HepG2 (cell line): Measurements from ENCODE around the gene EHD1. TPM values are rescaled to one million over a fixed set of nuclear protein-coding genes. Genes with fewer than 3 reads are reported as not detected.

Experiments used
- AGO1 ChIP-seq: fragments of 200-400 bp; formaldehyde crosslinking; IDR thresholded peaks from 2 replicates; pipeline ENCODE4 v1.6.1; 2017; ENCODE audit warnings: mild to moderate bottlenecking, low read depth, low read length, moderate library complexity; ENCODE audit not compliant: poor library complexity, severe bottlenecking
- DR1 ChIP-seq: sonication (generic); formaldehyde crosslinking; IDR thresholded peaks from 2 replicates; pipeline ENCODE4 v1.8.0; 2021; ENCODE audit warnings: mild to moderate bottlenecking, missing genetic modification reagents, inconsistent platforms
- ESRRA ChIP-seq: sonication (generic); formaldehyde crosslinking; IDR thresholded peaks from 2 replicates; pipeline ENCODE4 v1.5.1; 2020; ENCODE audit warnings: mild to moderate bottlenecking, low read depth, missing genetic modification reagents
- HDAC1 ChIP-seq: sonication (generic); formaldehyde crosslinking; IDR thresholded peaks from 2 replicates; pipeline ENCODE4 v1.5.1; 2020; ENCODE audit warnings: mild to moderate bottlenecking, missing genetic modification reagents
- HDAC6 ChIP-seq: fragments of 200-600 bp; sonication (generic); IDR thresholded peaks from 2 replicates; pipeline ENCODE4 v1.7.0; 2017; ENCODE audit warnings: mild to moderate bottlenecking, antibody characterized with exemption, low read length, low read depth
- KMT2B ChIP-seq: IDR thresholded peaks from 2 replicates; pipeline ENCODE4 v1.6.1; 2016; ENCODE audit warnings: missing genetic modification reagents, missing compliant biosample characterization
- MAFG ChIP-seq: sonication (generic); formaldehyde crosslinking; IDR thresholded peaks from 2 replicates; pipeline ENCODE4 v1.5.1; 2020; ENCODE audit warnings: mild to moderate bottlenecking, missing genetic modification reagents
- NCOR1 ChIP-seq: fragments of 200-600 bp; sonication (generic); IDR thresholded peaks from 2 replicates; pipeline ENCODE4 v1.7.0; 2017; ENCODE audit warnings: antibody characterized with exemption, low read length, borderline replicate concordance
- RELA ChIP-seq: sonication (generic); formaldehyde crosslinking; IDR thresholded peaks from 2 replicates; pipeline ENCODE4 v1.4.0; 2020; ENCODE audit warnings: missing genetic modification reagents
- SYNCRIP ChIP-seq: fragments of 200-400 bp; formaldehyde crosslinking; IDR thresholded peaks from 2 replicates; pipeline ENCODE4 v1.6.1; 2018; ENCODE audit warnings: mild to moderate bottlenecking, low read depth, low read length; ENCODE audit not compliant: insufficient read depth
- WIZ ChIP-seq: sonication (generic); formaldehyde crosslinking; IDR thresholded peaks from 2 replicates; pipeline ENCODE4 v1.5.1; 2020; ENCODE audit warnings: mild to moderate bottlenecking, missing genetic modification reagents
- ZNF33A ChIP-seq: sonication (generic); formaldehyde crosslinking; IDR thresholded peaks from 2 replicates; pipeline ENCODE4 v1.5.1; 2020; ENCODE audit warnings: missing genetic modification reagents, mild to moderate bottlenecking, moderate library complexity, borderline replicate concordance
- ZNF644 ChIP-seq: IDR thresholded peaks from 2 replicates; pipeline ENCODE4 v1.6.1; 2016; ENCODE audit warnings: low read depth
- ZSCAN29 ChIP-seq: sonication (generic); formaldehyde crosslinking; conservative IDR thresholded peaks from 2 replicates; pipeline ENCODE4 v1.4.0; 2020; ENCODE audit warnings: mild to moderate bottlenecking, missing genetic modification reagents
- polyA plus RNA-seq, 8 experiments: library from polyadenylated mRNA; depleted of rRNA in 3 of 8; stranded (reverse) in 7 of 8; unstranded in 1 of 8; fragments of >200 nt; fragmentation: Illumina TruSeq in 4 of 8; extraction: Trizol in 4 of 8; gene quantifications; 2 replicates each; pipeline versions ENCODE4 v1.2.1 to v1.2.3, GENCODE V29; 2011 to 2016; ENCODE audit warnings: low read depth in 4 of 8, missing spikeins in 1 of 8, mixed read lengths in 1 of 8; ENCODE audit not compliant: insufficient read depth in 1 of 8
- total RNA-seq, 5 experiments: library from RNA; depleted of rRNA; stranded (reverse); fragments of >200 nt; fragmentation: Illumina TruSeq; extraction: Trizol; gene quantifications; 2 replicates each; pipeline ENCODE4 v1.2.3, GENCODE V29; 2016; ENCODE audit warnings: low read depth in 1 of 5
- TF ChIP-seq, protein P1 (sequence below): sonication (generic); formaldehyde crosslinking; conservative IDR thresholded peaks from 2 replicates; pipeline ENCODE4 v1.4.0; 2020; ENCODE audit warnings: mild to moderate bottlenecking, missing genetic modification reagents, moderate library complexity
- TF ChIP-seq, protein P2 (sequence below): sonication (generic); formaldehyde crosslinking; IDR thresholded peaks from 2 replicates; pipeline ENCODE4 v1.4.0; 2020; ENCODE audit warnings: mild to moderate bottlenecking, missing genetic modification reagents
- TF ChIP-seq, protein P3 (sequence below): sonication (generic); formaldehyde crosslinking; IDR thresholded peaks from 2 replicates; pipeline ENCODE4 v1.4.0; 2020; ENCODE audit warnings: missing genetic modification reagents
- TF ChIP-seq, protein P4 (sequence below): sonication (generic); formaldehyde crosslinking; IDR thresholded peaks from 2 replicates; pipeline ENCODE4 v1.9.0; 2022; ENCODE audit warnings: missing genetic modification reagents, mild to moderate bottlenecking, borderline replicate concordance
- TF ChIP-seq, protein P5 (sequence below): sonication (generic); formaldehyde crosslinking; IDR thresholded peaks from 2 replicates; pipeline ENCODE4 v1.4.0; 2020; ENCODE audit warnings: missing genetic modification reagents
- TF ChIP-seq, protein P6 (sequence below): sonication (generic); formaldehyde crosslinking; IDR thresholded peaks from 2 replicates; pipeline ENCODE4 v1.4.0; 2020; ENCODE audit warnings: mild to moderate bottlenecking, missing genetic modification reagents

Gene EHD1
- total and polyA plus RNA-seq, 2 of the 13 experiments (the other 11 are each of a cell fraction or from before 2014, with no cell fraction given): 23.6 to 26.6 TPM

DNA sequence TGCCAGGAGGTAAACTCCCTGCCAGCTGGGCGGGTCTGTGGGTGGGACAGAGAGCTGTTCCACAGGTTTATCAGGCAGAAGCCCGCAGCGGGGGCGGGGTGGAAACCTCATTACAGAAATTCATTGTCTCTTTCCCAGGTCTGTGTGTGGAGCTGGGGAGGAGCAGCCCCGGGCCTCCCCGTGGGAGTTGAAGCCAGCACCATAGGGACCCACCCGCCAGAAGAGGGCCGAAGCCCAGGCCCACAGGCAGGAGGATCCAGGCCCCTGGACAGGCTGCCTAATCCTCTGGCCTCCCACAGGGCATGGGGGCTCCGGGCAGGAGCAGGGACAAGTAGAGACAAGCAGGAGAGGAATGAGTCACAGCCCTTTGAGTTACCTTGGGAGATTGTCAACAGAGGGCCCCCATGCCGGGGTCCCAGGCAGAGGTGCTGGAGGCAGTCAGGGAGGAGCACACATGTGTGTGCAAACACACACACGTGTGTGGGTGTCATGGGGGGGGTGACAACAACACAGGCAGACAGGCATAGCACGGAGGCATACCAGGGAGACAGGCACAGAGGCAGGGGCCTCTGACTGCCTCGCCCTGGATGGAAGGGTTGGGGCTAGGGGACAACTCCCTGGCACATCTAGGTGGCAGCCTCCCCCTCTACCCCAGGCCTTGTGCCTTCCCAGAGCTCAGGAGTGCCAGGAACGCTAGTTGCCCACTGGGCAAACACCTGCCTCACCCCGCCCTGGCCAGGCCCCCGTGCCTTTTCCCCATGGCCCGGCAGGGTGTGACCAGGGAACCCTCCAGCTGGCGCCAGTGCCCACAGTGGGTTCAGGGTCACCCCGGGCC, 35.4 kb downstream of the EHD1 start (continued):
- TF ChIP-seq DR1 (CRISPR knock-in tag): no peak
- no peak for TF ChIP-seq HDAC1 (CRISPR knock-in tag)
- TF ChIP-seq, protein P1, sequence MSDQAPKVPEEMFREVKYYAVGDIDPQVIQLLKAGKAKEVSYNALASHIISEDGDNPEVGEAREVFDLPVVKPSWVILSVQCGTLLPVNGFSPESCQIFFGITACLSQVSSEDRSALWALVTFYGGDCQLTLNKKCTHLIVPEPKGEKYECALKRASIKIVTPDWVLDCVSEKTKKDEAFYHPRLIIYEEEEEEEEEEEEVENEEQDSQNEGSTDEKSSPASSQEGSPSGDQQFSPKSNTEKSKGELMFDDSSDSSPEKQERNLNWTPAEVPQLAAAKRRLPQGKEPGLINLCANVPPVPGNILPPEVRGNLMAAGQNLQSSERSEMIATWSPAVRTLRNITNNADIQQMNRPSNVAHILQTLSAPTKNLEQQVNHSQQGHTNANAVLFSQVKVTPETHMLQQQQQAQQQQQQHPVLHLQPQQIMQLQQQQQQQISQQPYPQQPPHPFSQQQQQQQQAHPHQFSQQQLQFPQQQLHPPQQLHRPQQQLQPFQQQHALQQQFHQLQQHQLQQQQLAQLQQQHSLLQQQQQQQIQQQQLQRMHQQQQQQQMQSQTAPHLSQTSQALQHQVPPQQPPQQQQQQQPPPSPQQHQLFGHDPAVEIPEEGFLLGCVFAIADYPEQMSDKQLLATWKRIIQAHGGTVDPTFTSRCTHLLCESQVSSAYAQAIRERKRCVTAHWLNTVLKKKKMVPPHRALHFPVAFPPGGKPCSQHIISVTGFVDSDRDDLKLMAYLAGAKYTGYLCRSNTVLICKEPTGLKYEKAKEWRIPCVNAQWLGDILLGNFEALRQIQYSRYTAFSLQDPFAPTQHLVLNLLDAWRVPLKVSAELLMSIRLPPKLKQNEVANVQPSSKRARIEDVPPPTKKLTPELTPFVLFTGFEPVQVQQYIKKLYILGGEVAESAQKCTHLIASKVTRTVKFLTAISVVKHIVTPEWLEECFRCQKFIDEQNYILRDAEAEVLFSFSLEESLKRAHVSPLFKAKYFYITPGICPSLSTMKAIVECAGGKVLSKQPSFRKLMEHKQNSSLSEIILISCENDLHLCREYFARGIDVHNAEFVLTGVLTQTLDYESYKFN (CRISPR knock-in tag): peak; percentile 81
- TF ChIP-seq, protein P2, sequence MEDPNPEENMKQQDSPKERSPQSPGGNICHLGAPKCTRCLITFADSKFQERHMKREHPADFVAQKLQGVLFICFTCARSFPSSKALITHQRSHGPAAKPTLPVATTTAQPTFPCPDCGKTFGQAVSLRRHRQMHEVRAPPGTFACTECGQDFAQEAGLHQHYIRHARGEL (CRISPR knock-in tag): no peak
- no peak for TF ChIP-seq RELA (CRISPR knock-in tag)
- TF ChIP-seq, protein P3, sequence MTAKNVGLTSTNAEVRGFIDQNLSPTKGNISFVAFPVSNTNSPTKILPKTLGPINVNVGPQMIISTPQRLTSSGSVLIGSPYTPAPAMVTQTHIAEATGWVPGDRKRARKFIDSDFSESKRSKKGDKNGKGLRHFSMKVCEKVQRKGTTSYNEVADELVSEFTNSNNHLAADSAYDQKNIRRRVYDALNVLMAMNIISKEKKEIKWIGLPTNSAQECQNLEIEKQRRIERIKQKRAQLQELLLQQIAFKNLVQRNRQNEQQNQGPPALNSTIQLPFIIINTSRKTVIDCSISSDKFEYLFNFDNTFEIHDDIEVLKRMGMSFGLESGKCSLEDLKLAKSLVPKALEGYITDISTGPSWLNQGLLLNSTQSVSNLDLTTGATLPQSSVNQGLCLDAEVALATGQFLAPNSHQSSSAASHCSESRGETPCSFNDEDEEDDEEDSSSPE (CRISPR knock-in tag): no peak
- no peak for TF ChIP-seq ZNF33A (CRISPR knock-in tag)
- TF ChIP-seq, protein P4, sequence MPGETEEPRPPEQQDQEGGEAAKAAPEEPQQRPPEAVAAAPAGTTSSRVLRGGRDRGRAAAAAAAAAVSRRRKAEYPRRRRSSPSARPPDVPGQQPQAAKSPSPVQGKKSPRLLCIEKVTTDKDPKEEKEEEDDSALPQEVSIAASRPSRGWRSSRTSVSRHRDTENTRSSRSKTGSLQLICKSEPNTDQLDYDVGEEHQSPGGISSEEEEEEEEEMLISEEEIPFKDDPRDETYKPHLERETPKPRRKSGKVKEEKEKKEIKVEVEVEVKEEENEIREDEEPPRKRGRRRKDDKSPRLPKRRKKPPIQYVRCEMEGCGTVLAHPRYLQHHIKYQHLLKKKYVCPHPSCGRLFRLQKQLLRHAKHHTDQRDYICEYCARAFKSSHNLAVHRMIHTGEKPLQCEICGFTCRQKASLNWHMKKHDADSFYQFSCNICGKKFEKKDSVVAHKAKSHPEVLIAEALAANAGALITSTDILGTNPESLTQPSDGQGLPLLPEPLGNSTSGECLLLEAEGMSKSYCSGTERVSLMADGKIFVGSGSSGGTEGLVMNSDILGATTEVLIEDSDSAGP (CRISPR knock-in tag): no peak
- TF ChIP-seq NCOR1: no peak
- TF ChIP-seq, protein P5, sequence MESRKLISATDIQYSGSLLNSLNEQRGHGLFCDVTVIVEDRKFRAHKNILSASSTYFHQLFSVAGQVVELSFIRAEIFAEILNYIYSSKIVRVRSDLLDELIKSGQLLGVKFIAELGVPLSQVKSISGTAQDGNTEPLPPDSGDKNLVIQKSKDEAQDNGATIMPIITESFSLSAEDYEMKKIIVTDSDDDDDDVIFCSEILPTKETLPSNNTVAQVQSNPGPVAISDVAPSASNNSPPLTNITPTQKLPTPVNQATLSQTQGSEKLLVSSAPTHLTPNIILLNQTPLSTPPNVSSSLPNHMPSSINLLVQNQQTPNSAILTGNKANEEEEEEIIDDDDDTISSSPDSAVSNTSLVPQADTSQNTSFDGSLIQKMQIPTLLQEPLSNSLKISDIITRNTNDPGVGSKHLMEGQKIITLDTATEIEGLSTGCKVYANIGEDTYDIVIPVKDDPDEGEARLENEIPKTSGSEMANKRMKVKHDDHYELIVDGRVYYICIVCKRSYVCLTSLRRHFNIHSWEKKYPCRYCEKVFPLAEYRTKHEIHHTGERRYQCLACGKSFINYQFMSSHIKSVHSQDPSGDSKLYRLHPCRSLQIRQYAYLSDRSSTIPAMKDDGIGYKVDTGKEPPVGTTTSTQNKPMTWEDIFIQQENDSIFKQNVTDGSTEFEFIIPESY: no peak
- no peak for TF ChIP-seq ZNF644 (CRISPR knock-in tag)
- no peak for TF ChIP-seq WIZ (CRISPR knock-in tag)
- no peak for TF ChIP-seq HDAC6
- no peak for TF ChIP-seq SYNCRIP
- no peak for TF ChIP-seq MAFG
- no peak for TF ChIP-seq ESRRA
- TF ChIP-seq KMT2B (CRISPR knock-in tag): no peak
- TF ChIP-seq, protein P6, sequence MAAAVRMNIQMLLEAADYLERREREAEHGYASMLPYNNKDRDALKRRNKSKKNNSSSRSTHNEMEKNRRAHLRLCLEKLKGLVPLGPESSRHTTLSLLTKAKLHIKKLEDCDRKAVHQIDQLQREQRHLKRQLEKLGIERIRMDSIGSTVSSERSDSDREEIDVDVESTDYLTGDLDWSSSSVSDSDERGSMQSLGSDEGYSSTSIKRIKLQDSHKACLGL (CRISPR knock-in tag): peak; percentile 31; the same call in 1 of the 2 replicates
- no peak for TF ChIP-seq AGO1
- TF ChIP-seq ZSCAN29 (CRISPR knock-in tag): no peak
